ENCODE measurements around the gene RAD51B.

GRCh38 chr14:68562911-68563250 lies 743.3 kb downstream of the RAD51B start:
- no peak for TF ChIP-seq REST (tag by site-specific recombination; IDR thresholded peaks at IDR 0.05)
- TF ChIP-seq ZNF292 (tag by site-specific recombination; IDR thresholded peaks at IDR 0.05; ENCODE audit: borderline replicate concordance, low read depth): no peak
- no peak for TF ChIP-seq ZNF221 (tag by site-specific recombination; IDR thresholded peaks at IDR 0.05; ENCODE audit: borderline replicate concordance)
- TF ChIP-seq ZNF146 (tag by site-specific recombination; IDR thresholded peaks at IDR 0.05): no peak
- TF ChIP-seq ZNF148 (tag by site-specific recombination; IDR thresholded peaks at IDR 0.05; ENCODE audit: borderline replicate concordance): no peak
- TF ChIP-seq CTCF (tag by site-specific recombination; IDR thresholded peaks at IDR 0.05): no peak
- TF ChIP-seq ZNF449 (tag by site-specific recombination; IDR thresholded peaks at IDR 0.05): no peak
- no peak for TF ChIP-seq KLF16 (tag by site-specific recombination; IDR thresholded peaks at IDR 0.05)
- TF ChIP-seq PRDM10 (tag by site-specific recombination; IDR thresholded peaks at IDR 0.05): no peak
- no peak for TF ChIP-seq ZNF785 (tag by site-specific recombination; IDR thresholded peaks at IDR 0.05)
- no peak for TF ChIP-seq ZNF549 (tag by site-specific recombination; IDR thresholded peaks at IDR 0.05)

Measured in HEK293 (cell line).